ENCODE results near the gene KCNQ1OT1.

The KCNQ1OT1 gene

GRCh38 chr11:2666401-2666741 is 33.4 kb downstream of the KCNQ1OT1 start:
- TF ChIP-seq ZNF792 (tag by site-specific recombination; IDR thresholded peaks at IDR 0.05), result no peak
- TF ChIP-seq SETDB1 (IDR thresholded peaks at IDR 0.05; ENCODE audit: insufficient read length, low read length), result no peak
- TF ChIP-seq ZNF623 (tag by site-specific recombination; IDR thresholded peaks at IDR 0.05), result no peak
- TF ChIP-seq ZNF169 (tag by site-specific recombination; IDR thresholded peaks at IDR 0.05), result no peak
- TF ChIP-seq ZNF830 (tag by site-specific recombination; IDR thresholded peaks at IDR 0.05; ENCODE audit: low read depth), result no peak
- TF ChIP-seq ZFP37 (tag by site-specific recombination; IDR thresholded peaks at IDR 0.05), result no peak
- no peak for TF ChIP-seq GLIS2 (tag by site-specific recombination; IDR thresholded peaks at IDR 0.05)
- no peak for TF ChIP-seq ZNF777 (tag by site-specific recombination; IDR thresholded peaks at IDR 0.05; ENCODE audit: borderline replicate concordance)
- no peak for TF ChIP-seq ZNF791 (tag by site-specific recombination; IDR thresholded peaks at IDR 0.05)
- TF ChIP-seq ZNF138 (tag by site-specific recombination; IDR thresholded peaks at IDR 0.05; ENCODE audit: borderline replicate concordance), result no peak
- TF ChIP-seq ZNF223 (tag by site-specific recombination; IDR thresholded peaks at IDR 0.05), result no peak
- Histone ChIP-seq H3K4me3 (ENCODE audit: low read depth, low read length) (no peak overlapping the region), H3K4me1 (ENCODE audit: control insufficient read depth, insufficient read depth, low read length) (no peaks in the 10 kb centered on the region), H3K9me3 (ENCODE audit: control insufficient read depth, insufficient read depth, low read depth, low read length) (no peaks in the 10 kb centered on the region), H3K27ac (ENCODE audit: extremely low read depth, low read depth, low read length) (no peak overlapping the region), H3K36me3 (ENCODE audit: control insufficient read depth in 2 of 2, insufficient read depth in 1 of 2, low read length in 2 of 2) (peaks cover 0 to 67% of the 10 kb centered on the region in 2 experiments; a peak in 1 of 3 replicates)
- ChIA-PET CTCF (no interaction called here), POLR2A (no interaction called here)

GRCh38 chr11:2665526-2666400 is 34.0 kb downstream of the KCNQ1OT1 start:
- ChIA-PET CTCF (no interaction called here), POLR2A (no interaction called here)
- no peaks in the 10 kb centered on the region for H3K9me3 ChIP-seq (ENCODE audit: control insufficient read depth, insufficient read depth, low read depth, low read length)
- H3K4me3 ChIP-seq (ENCODE audit: low read depth, low read length), result no peak overlapping the region
- H3K36me3 ChIP-seq (ENCODE audit: control insufficient read depth in 2 of 2, insufficient read depth in 1 of 2, low read length in 2 of 2), result peaks cover 0 to 64% of the 10 kb centered on the region in 2 experiments; a peak in 1 of 3 replicates
- H3K27ac ChIP-seq (ENCODE audit: extremely low read depth, low read depth, low read length), result no peak overlapping the region
- no peaks in the 10 kb centered on the region for H3K4me1 ChIP-seq (ENCODE audit: control insufficient read depth, insufficient read depth, low read length)
- TF ChIP-seq ZNF423 (tag by site-specific recombination; IDR thresholded peaks at IDR 0.05) (no peak), ZNF837 (tag by site-specific recombination; IDR thresholded peaks at IDR 0.05) (no peak)

- ChIA-PET POLR2A (no interaction called here), CTCF (interaction anchor here (0.5 to 0.6 kb wide), 2 partner anchors 223 to 498 kb away, joined by 3 read pairs; no protein-coding TSS in a partner anchor)
- Histone ChIP-seq H3K9me3 (ENCODE audit: control insufficient read depth, insufficient read depth, low read depth, low read length) (no peaks in the 10 kb centered on the region), H3K4me1 (ENCODE audit: control insufficient read depth, insufficient read depth, low read length) (no peaks in the 10 kb centered on the region), H3K27ac (ENCODE audit: extremely low read depth, low read depth, low read length) (no peak overlapping the region), H3K36me3 (ENCODE audit: control insufficient read depth in 2 of 2, insufficient read depth in 1 of 2, low read length in 2 of 2) (peaks cover 0 to 59% of the 10 kb centered on the region in 2 experiments; a peak in 1 of 3 replicates), H3K4me3 (ENCODE audit: low read depth, low read length) (no peak overlapping the region)
- TF ChIP-seq OSR2 (tag by site-specific recombination; IDR thresholded peaks at IDR 0.05) (no peak), ZNF776 (tag by site-specific recombination; IDR thresholded peaks at IDR 0.05; ENCODE audit: borderline replicate concordance) (no peak), ZNF585B (tag by site-specific recombination; IDR thresholded peaks at IDR 0.05) (no peak), PATZ1 (tag by site-specific recombination; IDR thresholded peaks at IDR 0.05) (no peak), ZNF175 (tag by site-specific recombination; IDR thresholded peaks at IDR 0.05) (no peak), ZNF335 (tag by site-specific recombination; conservative IDR thresholded peaks at IDR 0.05) (no peak), SCRT1 (tag by site-specific recombination; IDR thresholded peaks at IDR 0.05; ENCODE audit: borderline replicate concordance) (no peak), ZNF596 (tag by site-specific recombination; IDR thresholded peaks at IDR 0.05) (no peak), ZNF777 (tag by site-specific recombination; IDR thresholded peaks at IDR 0.05; ENCODE audit: borderline replicate concordance) (no peak), ZNF157 (tag by site-specific recombination; IDR thresholded peaks at IDR 0.05) (no peak), ZBTB21 (tag by site-specific recombination; IDR thresholded peaks at IDR 0.05) (no peak), ZNF248 (tag by site-specific recombination; IDR thresholded peaks at IDR 0.05) (no peak), ZNF692 (tag by site-specific recombination; IDR thresholded peaks at IDR 0.05) (no peak), ZNF398 (tag by site-specific recombination; IDR thresholded peaks at IDR 0.05) (no peak)
Observed at GRCh38 chr11:2664791-2665525, 34.8 kb downstream of the KCNQ1OT1 start.

Measured in HEK293 (cell line).